Uterus (tissue), 4 donors: ENCODE data around the gene CDK6. TPM values are rescaled to one million over a fixed set of nuclear protein-coding genes. Genes with fewer than 3 reads are reported as not detected.
"Not testable (repeated sequence)": the region's sequence is repeated elsewhere in the genome, so short reads cannot be mapped to it uniquely, and the experiment has no call there.

ENCODE experiments used
- DNase-seq, 2 donors: peaks; one replicate each; pipeline ENCODE4 v3.0.0-alpha.2; 2019 to 2020
- H3K27ac ChIP-seq, 2 donors: fragments of 200-600 bp; sonication (generic); 1 replicate in 1 of 2; 2 replicates in 1 of 2; pipeline ENCODE4 v1.5.1; 2016 to 2018
- H3K27me3 ChIP-seq, 2 donors: fragments of 200-600 bp; sonication (generic); one replicate each; pipeline ENCODE4 v1.5.1; 2018 to 2019; ENCODE audit warnings: control low read depth in 1 of 2
- H3K36me3 ChIP-seq, 2 donors: fragments of 200-600 bp; sonication (generic); one replicate each; pipeline ENCODE4 v1.5.1; 2019; ENCODE audit warnings: control low read depth in 1 of 2
- H3K4me1 ChIP-seq, 2 donors: fragments of 200-600 bp; sonication (generic); one replicate each; pipeline ENCODE4 v1.5.1; 2018 to 2019; ENCODE audit warnings: control low read depth in 1 of 2
- H3K4me3 ChIP-seq, 2 donors: fragments of 200-600 bp; sonication (generic); 1 replicate in 1 of 2; 2 replicates in 1 of 2; pipeline ENCODE4 v1.5.1; 2018 to 2019; ENCODE audit warnings: mild to moderate bottlenecking in 1 of 2
- H3K9me3 ChIP-seq, 2 donors: fragments of 200-600 bp; sonication (generic); one replicate each; pipeline ENCODE4 v1.5.1; 2019; ENCODE audit warnings: control low read depth in 1 of 2
- POLR2A ChIP-seq, 2 donors: fragments of 450-650 bp; IDR thresholded peaks; one replicate each; pipeline ENCODE4 v1.6.1; 2016; ENCODE audit warnings: antibody characterized with exemption in 2 of 2, mild to moderate bottlenecking in 1 of 2, moderate library complexity in 1 of 2
- intact Hi-C: fragments of 100-400 bp; cut with DNase I; formaldehyde crosslinking; loops from one replicate; pipeline ENCODE4 v1.15.1; 2023; ENCODE audit warnings: low total_unique reads
- total RNA-seq, 4 donors: library from RNA; depleted of rRNA in 3 of 4; stranded (reverse); fragments of >200 nt in 3 of 4; gene quantifications; one replicate each; pipeline versions ENCODE4 v1.1.0 to v1.2.4, GENCODE V29; 2014 to 2023
- TF ChIP-seq, protein P1 (sequence below), 4 experiments: fragments of 200-600 bp in 2 of 4; fragments of 450-650 bp in 2 of 4; sonication (generic) in 2 of 4; IDR thresholded peaks; one replicate each; pipeline ENCODE4 v1.5.1; 2016 to 2019; ENCODE audit warnings: antibody characterized with exemption in 4 of 4, mild to moderate bottlenecking in 2 of 4, moderate library complexity in 1 of 4
- donor health status: DM: yes; HTN: yes; CAD: no.

CDK6 gene
- total RNA-seq, 4 donors from 2014 or later, result 5.9 to 117 (median 15.2) TPM

GRCh38 chr7:92758796-92759431, 77.5 kb downstream of the CDK6 start:
- TF ChIP-seq, protein P1, sequence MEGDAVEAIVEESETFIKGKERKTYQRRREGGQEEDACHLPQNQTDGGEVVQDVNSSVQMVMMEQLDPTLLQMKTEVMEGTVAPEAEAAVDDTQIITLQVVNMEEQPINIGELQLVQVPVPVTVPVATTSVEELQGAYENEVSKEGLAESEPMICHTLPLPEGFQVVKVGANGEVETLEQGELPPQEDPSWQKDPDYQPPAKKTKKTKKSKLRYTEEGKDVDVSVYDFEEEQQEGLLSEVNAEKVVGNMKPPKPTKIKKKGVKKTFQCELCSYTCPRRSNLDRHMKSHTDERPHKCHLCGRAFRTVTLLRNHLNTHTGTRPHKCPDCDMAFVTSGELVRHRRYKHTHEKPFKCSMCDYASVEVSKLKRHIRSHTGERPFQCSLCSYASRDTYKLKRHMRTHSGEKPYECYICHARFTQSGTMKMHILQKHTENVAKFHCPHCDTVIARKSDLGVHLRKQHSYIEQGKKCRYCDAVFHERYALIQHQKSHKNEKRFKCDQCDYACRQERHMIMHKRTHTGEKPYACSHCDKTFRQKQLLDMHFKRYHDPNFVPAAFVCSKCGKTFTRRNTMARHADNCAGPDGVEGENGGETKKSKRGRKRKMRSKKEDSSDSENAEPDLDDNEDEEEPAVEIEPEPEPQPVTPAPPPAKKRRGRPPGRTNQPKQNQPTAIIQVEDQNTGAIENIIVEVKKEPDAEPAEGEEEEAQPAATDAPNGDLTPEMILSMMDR (IDR thresholded peaks at IDR 0.05), result no peak
- TF ChIP-seq POLR2A (IDR thresholded peaks at IDR 0.05), result no peak
- intact Hi-C loops, result no loop called here
- Histone ChIP-seq H3K27me3 (no peaks in the 10 kb centered on the region), H3K4me1 (no peaks in the 10 kb centered on the region), H3K36me3 (no peaks in the 10 kb centered on the region), H3K27ac (no peak overlapping the region), H3K9me3 (no peaks in the 10 kb centered on the region), H3K4me3 (no peak overlapping the region)
- no peak for DNase-seq

- not testable (repeated sequence) for DNase-seq, H3K4me1 ChIP-seq, H3K9me3 ChIP-seq
Observed at GRCh38 chr7:92757311-92757910, 79.0 kb downstream of the CDK6 start.

GRCh38 chr7:92755680-92756079, 80.7 kb downstream of the CDK6 start:
- DNase-seq, result no peak
- Histone ChIP-seq H3K27me3 (no peaks in the 10 kb centered on the region), H3K27ac (no peak overlapping the region), H3K4me1 (no peaks in the 10 kb centered on the region), H3K9me3 (no peaks in the 10 kb centered on the region), H3K4me3 (no peak overlapping the region), H3K36me3 (no peaks in the 10 kb centered on the region)
- intact Hi-C loops, result no loop called here
- TF ChIP-seq POLR2A (IDR thresholded peaks at IDR 0.05), result no peak
- TF ChIP-seq, protein P1 (IDR thresholded peaks at IDR 0.05), result no peak

More at GRCh38 chr7:92757311-92757910, 79.0 kb downstream of the CDK6 start:
- H3K36me3 ChIP-seq, H3K27me3 ChIP-seq, H3K4me3 ChIP-seq, intact Hi-C loops, H3K27ac ChIP-seq: not testable (repeated sequence)

DNA sequence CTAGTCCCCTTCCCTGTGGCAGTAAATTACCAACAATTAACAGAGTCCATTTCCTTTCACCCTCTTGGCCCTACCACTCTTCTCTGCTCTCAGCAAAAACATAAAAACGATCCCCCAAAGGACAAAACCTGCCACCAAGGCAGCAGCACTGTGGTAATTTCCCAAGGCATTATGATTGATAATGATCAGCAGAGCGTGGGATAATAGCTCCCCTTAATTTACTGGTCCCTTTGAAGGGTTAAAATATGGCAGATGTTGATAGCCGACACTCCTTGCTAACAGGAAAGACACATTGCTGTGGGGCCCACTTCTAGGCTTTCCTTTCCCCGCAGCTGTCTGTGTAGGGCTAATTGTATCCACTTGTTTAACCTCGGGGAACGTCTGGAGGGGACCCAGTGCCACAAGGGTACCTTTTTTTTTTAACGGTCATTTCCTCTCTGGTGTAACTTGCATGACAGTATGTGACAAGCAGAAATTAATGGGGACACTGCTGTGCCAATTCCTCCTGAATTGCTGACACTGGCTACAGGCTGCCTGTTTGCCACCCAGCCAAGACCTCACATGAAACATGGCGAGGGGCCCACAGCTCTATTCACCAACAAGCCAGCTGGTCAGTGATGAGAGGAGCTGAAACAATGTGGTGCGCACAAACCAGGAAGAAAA, 81.3 kb downstream of the CDK6 start:
- intact Hi-C loops, result no loop called here
- no peaks in the 10 kb centered on the region for H3K9me3 ChIP-seq
- no peak overlapping the region for H3K4me3 ChIP-seq
- no peaks in the 10 kb centered on the region for H3K36me3 ChIP-seq
- no peaks in the 10 kb centered on the region for H3K27me3 ChIP-seq
- no peaks in the 10 kb centered on the region for H3K4me1 ChIP-seq
- no peak overlapping the region for H3K27ac ChIP-seq
- TF ChIP-seq POLR2A (IDR thresholded peaks at IDR 0.05), result no peak
- TF ChIP-seq, protein P1 (IDR thresholded peaks at IDR 0.05), result no peak
- DNase-seq, result no peak

GRCh38 chr7:92753614-92754013, 82.8 kb downstream of the CDK6 start:
- no peak for DNase-seq
- Histone ChIP-seq H3K4me1 (no peaks in the 10 kb centered on the region), H3K4me3 (no peak overlapping the region), H3K27me3 (no peaks in the 10 kb centered on the region), H3K36me3 (no peaks in the 10 kb centered on the region), H3K9me3 (no peaks in the 10 kb centered on the region), H3K27ac (no peak overlapping the region)
- intact Hi-C loops, result no loop called here
- no peak for TF ChIP-seq POLR2A (IDR thresholded peaks at IDR 0.05)
- TF ChIP-seq, protein P1 (IDR thresholded peaks at IDR 0.05), result no peak
